Nephron (organoid): Measurements from ENCODE around the gene HDAC4.

ENCODE experiments used
- H3K27ac Mint-ChIP-seq, 3 experiments: 2 replicates each; pipeline ENCODE4 v1.8.0; 2020; ENCODE audit warnings: mixed read lengths in 3 of 3, mild to moderate bottlenecking in 2 of 3, moderate library complexity in 1 of 3
- H3K27me3 Mint-ChIP-seq: 2 replicates; pipeline ENCODE4 v1.8.0; 2021; ENCODE audit warnings: low read depth, mild to moderate bottlenecking, moderate library complexity, mixed read lengths
- H3K36me3 Mint-ChIP-seq: 2 replicates; pipeline ENCODE4 v1.8.0; 2020; ENCODE audit warnings: low read depth, mixed read lengths
- H3K4me1 Mint-ChIP-seq: 2 replicates; pipeline ENCODE4 v1.8.0; 2020; ENCODE audit warnings: mixed read lengths
- H3K4me3 Mint-ChIP-seq, 3 experiments: 2 replicates each; pipeline ENCODE4 v1.8.0; 2020; ENCODE audit warnings: mild to moderate bottlenecking in 3 of 3, mixed read lengths in 3 of 3, moderate library complexity in 2 of 3
- H3K9me3 Mint-ChIP-seq: 2 replicates; pipeline ENCODE4 v1.8.0; 2020; ENCODE audit warnings: mixed read lengths
- CTCF ChIP-seq, 3 experiments: fragments of 200-600 bp; sonication (generic); IDR thresholded peaks; one replicate each; pipeline ENCODE4 v1.5.0; 2021; ENCODE audit warnings: antibody characterized with exemption in 3 of 3; ENCODE audit not compliant: unreplicated experiment in 3 of 3

Gene HDAC4

GRCh38 chr2:239423551-239423950, 22.7 kb upstream of the HDAC4 start:
- Mint-ChIP-seq H3K4me1 (no peaks in the 10 kb centered on the region), H3K9me3 (no peaks in the 10 kb centered on the region), H3K36me3 (no peaks in the 10 kb centered on the region), H3K4me3 (no peak overlapping the region), H3K27me3 (peaks cover 4% of the 10 kb centered on the region), H3K27ac (no peak overlapping the region)
- TF ChIP-seq CTCF (IDR thresholded peaks at IDR 0.05; ENCODE audit: unreplicated experiment in 3 of 3): no peak

GRCh38 chr2:239421851-239422250, 21.0 kb upstream of the HDAC4 start:
- Mint-ChIP-seq H3K4me3 (no peak overlapping the region), H3K27ac (no peak overlapping the region), H3K4me1 (no peaks in the 10 kb centered on the region), H3K36me3 (no peaks in the 10 kb centered on the region), H3K27me3 (peaks cover 6% of the 10 kb centered on the region), H3K9me3 (peaks cover 2% of the 10 kb centered on the region)
- TF ChIP-seq CTCF (IDR thresholded peaks at IDR 0.05; ENCODE audit: unreplicated experiment in 3 of 3): no peak

GRCh38 chr2:239420082-239420481, 19.3 kb upstream of the HDAC4 start:
- Mint-ChIP-seq H3K4me3 (no peak overlapping the region), H3K9me3 (peaks cover 3% of the 10 kb centered on the region), H3K36me3 (no peaks in the 10 kb centered on the region), H3K27ac (no peak overlapping the region), H3K4me1 (no peaks in the 10 kb centered on the region), H3K27me3 (peaks cover 6% of the 10 kb centered on the region)
- no peak for TF ChIP-seq CTCF (IDR thresholded peaks at IDR 0.05; ENCODE audit: unreplicated experiment in 3 of 3)

GRCh38 chr2:239418918-239419317, 18.1 kb upstream of the HDAC4 start:
- peaks cover 3% of the 10 kb centered on the region for H3K9me3 Mint-ChIP-seq
- H3K36me3 Mint-ChIP-seq: no peaks in the 10 kb centered on the region
- no peak overlapping the region for H3K27ac Mint-ChIP-seq
- H3K4me3 Mint-ChIP-seq: no peak overlapping the region
- no peak for TF ChIP-seq CTCF (IDR thresholded peaks at IDR 0.05; ENCODE audit: unreplicated experiment in 3 of 3)
- peaks cover 6% of the 10 kb centered on the region for H3K27me3 Mint-ChIP-seq
- H3K4me1 Mint-ChIP-seq: no peaks in the 10 kb centered on the region

GRCh38 chr2:239412905-239413603, 12.2 kb upstream of the HDAC4 start:
- no peaks in the 10 kb centered on the region for H3K36me3 Mint-ChIP-seq
- no peak overlapping the region for H3K4me3 Mint-ChIP-seq
- H3K9me3 Mint-ChIP-seq: peaks cover 20% of the 10 kb centered on the region
- peaks cover 10% of the 10 kb centered on the region for H3K27me3 Mint-ChIP-seq
- H3K27ac Mint-ChIP-seq: no peak overlapping the region
- no peak for TF ChIP-seq CTCF (IDR thresholded peaks at IDR 0.05; ENCODE audit: unreplicated experiment in 3 of 3)
- no peaks in the 10 kb centered on the region for H3K4me1 Mint-ChIP-seq
